HL-60/S4 treated with phorbol 12-myristate 13-acetate at 8.2 ng/mL for 4 days and 3 days (cell line): ENCODE measurements around the gene ZNF766.
"Not testable (repeated sequence)": the region's sequence is repeated elsewhere in the genome, so short reads cannot be mapped to it uniquely, and the experiment has no call there.

ENCODE experiments used
- in situ Hi-C: fragments of 300-500 bp; cut with MboI; formaldehyde crosslinking; loops from 2 replicates; pipeline ENCODE4 v1.15.0; 2022; ENCODE audit warnings: low sequenced_read_pairs

Gene ZNF766

DNA sequence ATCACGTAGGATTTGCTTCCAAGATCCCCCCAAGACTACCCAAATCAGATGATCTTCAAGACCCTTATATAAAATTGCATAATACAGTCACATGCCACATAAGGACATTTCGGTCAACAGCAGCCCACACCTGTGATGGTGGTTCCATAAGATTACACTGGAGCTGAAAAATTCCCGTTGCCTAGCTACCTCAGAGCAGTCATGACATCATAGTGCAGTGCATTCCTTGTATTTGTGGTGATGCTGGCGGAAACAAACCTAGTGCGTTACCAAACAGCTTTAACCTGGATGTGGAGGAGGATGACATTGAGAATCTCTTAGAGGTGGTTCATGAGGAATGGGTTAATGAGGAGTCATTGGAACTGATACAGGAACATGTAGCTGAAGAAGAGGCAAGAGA is 4.8 kb downstream of the ZNF766 start:
- in situ Hi-C loops, result no loop called here

- in situ Hi-C loops, result no loop called here
These were observed 6.6 kb downstream of the ZNF766 start for GRCh38 chr19:52275988-52276387.

- in situ Hi-C loops, result no loop called here
These were observed 8.1 kb downstream of the ZNF766 start for GRCh38 chr19:52277471-52277870.

DNA sequence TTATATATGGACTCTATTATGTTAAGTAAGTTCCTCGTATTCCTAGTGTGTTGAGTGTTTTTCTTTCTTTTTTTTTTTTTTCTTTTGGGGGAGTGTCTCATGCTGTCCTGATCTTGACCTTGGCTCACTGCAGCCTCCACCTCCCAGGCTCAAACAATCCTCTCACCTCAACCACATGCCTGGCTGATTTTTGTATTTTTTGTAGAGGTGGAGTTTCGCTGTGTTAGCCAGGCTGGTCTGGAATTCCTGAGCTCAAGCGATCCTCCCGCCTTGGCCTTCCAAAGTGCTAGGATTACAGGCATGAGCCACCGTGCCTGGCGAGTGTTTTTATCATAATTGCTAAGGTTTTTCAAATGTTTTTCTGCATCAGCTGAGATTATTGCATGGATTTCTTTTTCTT is 16.9 kb downstream of the ZNF766 start:
- in situ Hi-C loops, result no loop called here

- in situ Hi-C loops, result no loop called here
These were observed 22.4 kb downstream of the ZNF766 start for GRCh38 chr19:52291781-52292180.

GRCh38 chr19:52292946-52293345 is 23.6 kb downstream of the ZNF766 start:
- in situ Hi-C loops, result not testable (repeated sequence)

DNA sequence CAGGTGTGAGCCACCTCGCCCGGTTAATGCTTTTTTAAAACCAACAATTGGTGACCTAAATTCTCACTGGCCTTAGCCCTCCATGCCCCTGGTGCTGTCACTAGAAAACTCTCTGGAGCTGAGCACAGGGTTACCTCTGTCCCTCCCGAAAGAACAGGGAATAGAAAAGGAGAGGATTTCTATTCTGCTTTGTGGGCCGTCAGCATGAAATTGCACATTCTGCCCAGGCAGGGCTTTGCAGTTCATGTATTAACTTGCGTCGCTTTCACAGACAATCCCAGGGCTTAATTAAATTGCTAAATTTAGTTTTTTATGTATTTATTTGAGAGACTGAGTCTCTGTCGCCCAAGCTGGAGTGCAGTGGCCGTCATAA is 27.0 kb downstream of the ZNF766 start:
- in situ Hi-C loops, result no loop called here

GRCh38 chr19:52296773-52297600 is 27.6 kb downstream of the ZNF766 start, which contains the start of gene ZNF480:
ZNF480 (plus strand) TSS chr19:52297169; CDS start chr19:52300413, 3,244 bp downstream.
- in situ Hi-C loops, result no loop called here

GRCh38 chr19:52297601-52298364 is 28.4 kb downstream of the ZNF766 start:
- in situ Hi-C loops, result no loop called here

DNA sequence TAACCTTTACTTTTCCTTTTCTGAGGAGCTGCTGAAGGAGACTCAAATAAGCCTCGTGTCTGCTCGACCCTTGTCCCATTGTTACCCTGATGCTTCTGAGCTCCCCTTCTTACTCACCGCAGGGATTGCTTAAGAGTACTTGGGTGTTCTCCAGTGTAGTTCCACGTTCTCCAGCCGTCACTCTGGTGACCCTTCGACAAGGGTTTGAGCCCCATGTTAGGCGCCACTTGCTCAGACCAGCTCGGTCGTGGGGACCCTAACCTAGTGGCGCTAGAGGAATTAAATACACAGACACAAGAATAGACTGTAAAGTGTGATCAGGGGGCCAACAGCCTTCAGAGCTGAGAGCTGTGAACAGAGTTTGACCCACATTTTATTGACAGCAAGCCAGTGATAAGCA is 37.9 kb downstream of the ZNF766 start:
- in situ Hi-C loops, result no loop called here

DNA sequence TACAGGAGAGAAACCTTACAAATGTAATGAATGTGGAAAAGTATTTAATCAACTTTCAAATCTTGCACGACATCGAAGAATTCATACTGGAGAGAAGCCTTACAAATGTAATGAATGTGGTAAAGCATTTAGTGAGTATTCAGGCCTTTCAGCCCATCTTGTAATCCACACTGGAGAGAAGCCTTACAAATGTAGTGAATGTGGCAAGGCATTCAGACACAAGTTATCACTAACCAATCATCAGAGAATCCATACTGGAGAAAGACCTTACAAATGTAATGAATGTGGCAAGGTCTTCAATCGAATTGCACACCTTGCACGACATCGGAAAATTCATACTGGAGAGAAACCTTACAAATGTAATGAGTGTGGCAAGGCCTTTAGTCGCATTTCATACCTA is 53.0 kb downstream of the ZNF766 start:
- in situ Hi-C loops, result no loop called here

DNA sequence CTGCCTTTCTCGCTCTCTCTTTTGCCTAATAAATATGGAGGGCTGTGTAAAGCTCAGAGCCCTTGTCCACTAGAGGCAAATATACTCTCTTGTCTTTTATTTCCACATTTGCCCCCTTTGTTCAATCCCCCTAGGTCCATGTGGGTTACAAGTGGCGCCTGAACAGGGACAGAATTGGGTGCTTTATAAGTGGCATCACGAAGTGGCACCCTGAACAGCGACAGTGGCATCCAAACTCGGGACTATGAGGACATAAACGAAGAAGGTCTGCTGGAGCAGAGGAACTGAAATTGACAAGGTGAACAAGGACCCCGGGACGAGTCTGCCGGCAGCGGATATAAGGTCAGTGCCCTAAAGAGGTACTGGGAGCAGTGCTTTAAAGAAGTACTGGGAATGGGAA is 62.4 kb downstream of the ZNF766 start:
- in situ Hi-C loops, result no loop called here

DNA sequence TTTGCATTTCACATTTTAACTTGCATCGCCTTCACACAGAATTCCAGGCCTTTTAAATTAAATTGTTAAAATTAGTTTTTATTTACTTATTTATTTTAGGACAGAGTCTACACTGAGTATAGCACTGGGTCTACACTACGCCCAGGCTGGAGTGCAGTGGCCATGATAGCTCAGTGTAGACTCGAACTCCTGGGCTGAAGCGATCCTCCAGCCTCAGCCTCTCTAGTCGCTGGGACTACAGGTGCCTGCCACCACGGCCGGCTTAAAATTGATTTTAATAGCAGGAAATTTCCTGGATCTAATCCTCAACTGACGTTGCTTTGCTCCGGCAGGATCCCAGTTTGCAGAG is 66.4 kb downstream of the ZNF766 start:
- in situ Hi-C loops, result no loop called here

DNA sequence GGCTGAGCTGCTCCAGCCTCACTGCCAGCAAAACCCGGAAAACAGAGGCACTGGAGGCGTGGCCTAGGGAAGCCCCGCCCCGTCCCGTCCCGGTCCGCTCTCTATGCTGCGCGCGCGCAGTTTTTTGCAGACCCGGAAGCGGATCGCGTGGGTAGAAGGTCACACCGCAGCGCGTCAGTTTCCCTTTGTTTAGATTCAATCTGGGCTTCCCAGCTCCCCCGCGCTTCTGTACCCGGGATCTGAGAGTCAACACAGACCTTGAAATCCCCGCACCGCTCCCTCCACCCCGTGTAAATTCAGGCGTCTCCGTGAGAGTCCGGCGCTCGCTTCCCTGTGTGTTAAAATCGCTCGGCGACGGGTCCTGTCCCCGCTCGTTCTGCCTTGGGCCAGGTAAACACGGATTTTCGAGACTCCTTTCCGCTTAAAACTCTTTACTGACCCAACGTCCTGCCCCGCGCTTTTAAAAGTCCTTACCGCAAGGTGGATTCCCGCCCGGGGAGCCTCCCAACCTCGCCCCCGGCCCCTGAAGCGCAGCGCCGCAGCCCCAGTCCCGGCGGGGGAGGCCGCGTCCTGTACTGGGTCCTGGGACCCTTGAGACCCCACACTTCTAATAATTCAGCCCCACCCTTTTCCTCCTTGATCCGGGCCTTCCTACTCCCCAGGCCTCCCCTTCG is 66.9 kb downstream of the ZNF766 start, which contains the start of gene ZNF610:
ZNF610 (plus strand) TSS at position 127 of the 674 bp plus-strand sequence. CDS start 12,930 bp downstream, outside the sequence.
- in situ Hi-C loops, result no loop called here

DNA sequence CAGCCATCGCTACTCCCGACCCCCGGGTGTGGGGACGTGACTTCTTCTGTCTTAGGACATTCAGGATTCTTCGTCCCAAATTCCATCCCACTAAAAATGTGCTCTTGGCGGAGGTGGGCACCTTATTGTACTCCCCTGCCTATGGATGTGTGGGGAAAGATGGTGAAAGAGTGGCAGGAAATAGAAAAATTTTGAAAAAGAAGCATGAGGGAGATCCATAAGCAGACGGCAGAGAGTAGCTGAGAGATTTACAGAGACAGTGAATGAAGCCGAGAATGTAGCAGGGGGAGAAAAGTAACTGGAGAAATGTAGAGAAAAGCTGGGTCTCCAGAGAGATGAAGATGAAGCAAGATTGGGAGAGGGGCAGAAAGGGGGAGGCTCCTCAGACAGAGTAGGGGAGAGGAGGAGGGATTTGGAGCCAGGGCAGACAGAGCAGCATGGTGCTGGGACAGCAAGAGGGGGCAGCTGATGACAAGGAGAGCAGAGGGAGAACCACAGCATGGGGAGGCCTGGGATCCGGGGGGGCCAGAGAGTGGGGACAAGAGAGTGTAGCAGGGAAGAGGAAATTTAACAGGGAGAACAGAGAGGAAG is 67.5 kb downstream of the ZNF766 start:
- in situ Hi-C loops, result no loop called here

DNA sequence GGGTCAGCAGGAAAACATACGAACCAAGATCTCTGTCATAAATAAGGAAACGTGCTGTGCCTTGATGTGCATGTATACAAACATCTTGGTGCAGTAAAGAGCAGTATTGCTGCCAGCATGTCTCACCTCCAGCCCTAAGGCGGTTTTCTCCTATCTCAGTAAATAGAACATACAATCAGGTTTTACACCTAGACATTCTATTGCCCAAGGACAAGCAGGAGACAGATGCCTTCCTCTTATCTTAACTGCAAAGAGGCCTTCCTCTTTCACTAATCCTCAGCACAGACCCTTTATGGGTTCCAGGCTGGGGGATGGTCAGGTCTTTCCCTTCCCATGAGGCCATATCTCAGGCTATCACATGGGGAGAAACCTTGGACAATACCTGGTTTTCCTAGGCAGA is 69.6 kb downstream of the ZNF766 start:
- in situ Hi-C loops, result not testable (repeated sequence)

GRCh38 chr19:52343548-52343947 is 74.2 kb downstream of the ZNF766 start:
- in situ Hi-C loops, result no loop called here

DNA sequence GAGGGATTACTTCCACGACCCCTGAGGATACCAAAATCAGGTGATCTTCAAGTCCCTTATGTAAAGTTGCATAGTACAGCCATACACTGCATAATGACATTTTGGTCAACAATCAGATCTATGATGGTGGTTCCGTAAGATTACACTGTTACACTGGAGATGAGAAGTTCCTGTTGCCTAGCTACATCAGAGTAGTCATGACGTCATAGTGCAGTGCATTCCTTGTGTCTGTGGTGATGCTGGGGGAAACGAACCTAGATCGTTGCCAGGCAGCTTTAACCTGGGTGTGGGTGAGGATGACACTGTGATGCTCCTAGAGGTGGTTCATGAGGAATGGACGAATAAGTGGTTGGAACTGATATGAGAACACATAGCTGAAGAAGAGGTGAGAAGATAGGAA is 75.8 kb downstream of the ZNF766 start:
- in situ Hi-C loops, result no loop called here
